PFSK-1 (cell line): ENCODE data around the gene MICAL1.

Experiments
- FOXP2 ChIP-seq: optimal IDR thresholded peaks from 2 replicates; pipeline ENCODE3; 2011; ENCODE audit warnings: borderline replicate concordance, control low read depth, inconsistent platforms; ENCODE audit not compliant: insufficient read depth; ENCODE audit errors: extremely low read length, extremely low read depth
- POLR2AphosphoS5 ChIP-seq: IDR thresholded peaks from 2 replicates; pipeline ENCODE4 v1.6.1; 2012; ENCODE audit warnings: low read depth, mild to moderate bottlenecking, control low read depth, low read length, moderate library complexity
- REST ChIP-seq, 2 experiments: IDR thresholded peaks; 2 replicates each; pipeline versions ENCODE4 v1.6.1 to v1.8.0; 2011 to 2012; ENCODE audit warnings: low read depth in 2 of 2, low read length in 2 of 2, control low read depth in 1 of 2, inconsistent platforms in 1 of 2, mild to moderate bottlenecking in 1 of 2, moderate library complexity in 1 of 2; ENCODE audit not compliant: insufficient read depth in 1 of 2
- SIN3A ChIP-seq: IDR thresholded peaks from 2 replicates; pipeline ENCODE4 v1.6.1; 2012; ENCODE audit warnings: mild to moderate bottlenecking, low read length, moderate library complexity, borderline replicate concordance; ENCODE audit not compliant: insufficient read depth
- TAF1 ChIP-seq: IDR thresholded peaks from 2 replicates; pipeline ENCODE4 v1.6.1; 2012; ENCODE audit warnings: low read length, control low read depth, borderline replicate concordance; ENCODE audit not compliant: insufficient read depth

Gene MICAL1

GRCh38 chr6:109477184-109477583, 21.6 kb upstream of the MICAL1 start:
- no peak for TF ChIP-seq REST (IDR thresholded peaks at IDR 0.05; ENCODE audit: insufficient read depth in 1 of 2, low read depth in 2 of 2, low read length in 2 of 2)
- TF ChIP-seq TAF1 = no peak
- TF ChIP-seq SIN3A = no peak
- TF ChIP-seq POLR2AphosphoS5 = no peak
- TF ChIP-seq FOXP2 = no peak

DNA sequence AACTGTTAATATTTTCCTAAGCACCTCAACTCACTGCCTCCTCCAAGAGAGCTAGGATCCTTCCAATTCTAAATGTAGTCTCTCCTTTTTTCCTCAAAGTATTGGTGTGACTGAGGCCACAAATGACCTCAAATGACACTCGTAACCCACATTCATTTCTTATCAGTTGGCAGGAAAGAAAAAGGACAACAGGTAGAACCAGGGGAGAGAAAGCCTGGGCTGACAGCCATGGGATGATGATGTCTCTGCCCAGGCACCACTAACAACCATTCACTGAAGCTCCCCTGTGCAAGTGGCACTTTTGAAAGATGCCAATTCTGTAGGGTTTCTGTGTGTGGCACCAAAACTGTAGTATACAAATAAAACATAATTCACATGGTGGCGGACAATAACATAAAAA, 20.1 kb upstream of the MICAL1 start:
- TF ChIP-seq TAF1 (no peak), FOXP2 (no peak), REST (IDR thresholded peaks at IDR 0.05; ENCODE audit: insufficient read depth in 1 of 2, low read depth in 2 of 2, low read length in 2 of 2) (no peak), POLR2AphosphoS5 (no peak), SIN3A (no peak)

DNA sequence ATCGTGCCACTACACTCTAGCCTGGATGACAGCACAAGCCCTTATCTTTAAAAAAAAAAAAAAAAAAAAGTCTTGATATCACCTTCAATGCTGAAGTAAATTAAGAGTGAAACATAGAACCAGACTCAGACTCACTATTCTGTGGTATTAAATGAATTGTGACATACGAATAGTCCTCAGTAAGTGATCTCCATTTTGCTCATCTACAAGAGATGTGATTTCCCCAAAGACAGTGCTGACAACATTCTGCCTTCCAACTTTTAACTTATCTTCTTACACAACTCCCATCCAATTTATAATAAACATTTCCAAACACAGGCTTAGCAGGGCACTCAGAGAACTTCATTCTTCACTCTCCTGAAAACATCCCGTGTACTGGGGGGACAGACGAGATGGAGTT, 19.4 kb upstream of the MICAL1 start:
- TF ChIP-seq FOXP2 (no peak), REST (IDR thresholded peaks at IDR 0.05; ENCODE audit: insufficient read depth in 1 of 2, low read depth in 2 of 2, low read length in 2 of 2) (no peak), SIN3A (no peak), TAF1 (no peak), POLR2AphosphoS5 (no peak)

DNA sequence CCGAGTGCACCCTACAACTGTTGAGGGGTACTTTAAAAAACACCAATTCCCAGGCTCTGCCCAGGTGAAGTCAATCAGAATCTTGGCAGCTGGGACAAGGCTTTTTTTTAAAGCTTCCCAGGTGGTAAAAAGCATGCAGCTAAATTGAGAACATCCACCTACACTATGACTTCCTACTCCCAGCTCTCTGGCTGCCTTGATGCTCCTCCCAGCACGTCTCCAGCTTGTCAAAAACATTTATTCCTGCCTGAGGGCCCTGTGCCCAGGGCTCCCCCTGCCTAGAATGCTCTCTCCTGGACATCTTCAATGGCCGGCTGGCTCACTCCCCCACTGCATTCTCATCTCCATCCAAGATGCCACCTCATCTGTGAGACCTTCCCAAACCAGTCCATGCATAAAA, 17.5 kb upstream of the MICAL1 start:
- TF ChIP-seq SIN3A = no peak
- TF ChIP-seq POLR2AphosphoS5 = no peak
- no peak for TF ChIP-seq FOXP2
- TF ChIP-seq REST (IDR thresholded peaks at IDR 0.05; ENCODE audit: insufficient read depth in 1 of 2, low read depth in 2 of 2, low read length in 2 of 2) = no peak
- TF ChIP-seq TAF1 = no peak

DNA sequence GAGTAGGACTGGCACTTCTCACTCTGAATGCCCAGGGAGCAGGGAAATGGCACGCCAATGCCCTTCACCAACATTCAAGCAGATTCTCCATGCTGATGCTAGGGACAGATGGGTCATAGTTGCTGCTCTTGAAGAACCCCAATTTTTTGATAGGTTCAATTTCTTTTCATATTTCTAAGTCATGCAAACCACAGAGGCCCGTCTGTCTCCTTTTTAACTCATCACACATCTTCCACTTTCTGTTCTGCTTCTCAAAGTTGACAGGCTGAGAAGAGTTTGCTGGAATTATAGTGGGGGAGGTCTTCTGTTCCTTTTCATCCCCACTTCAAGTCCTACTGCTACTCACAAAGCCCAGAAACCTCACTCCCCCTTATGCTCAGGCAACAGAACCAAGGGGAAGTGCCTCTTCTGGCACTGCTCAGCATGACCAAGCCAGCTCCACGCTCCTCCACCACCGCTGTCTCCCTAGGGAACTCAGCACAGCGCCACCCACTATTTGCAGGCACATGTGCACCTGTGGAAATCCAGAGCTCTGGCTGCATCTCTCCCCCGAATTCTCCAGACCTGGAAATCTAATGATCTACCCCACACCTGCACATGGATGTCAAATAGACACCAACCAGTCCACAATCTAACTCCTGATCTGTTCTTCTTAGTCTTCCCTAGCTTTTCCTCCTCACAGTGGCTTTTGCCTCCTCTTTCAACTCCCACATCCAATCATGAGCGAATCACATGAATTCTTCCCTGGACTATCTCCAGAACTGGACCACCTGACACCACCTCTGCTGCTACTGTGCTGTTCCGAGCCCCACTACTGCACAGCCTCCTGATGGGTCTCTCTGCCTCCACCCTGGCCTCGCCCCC, 16.8 kb upstream of the MICAL1 start:
- TF ChIP-seq REST (IDR thresholded peaks at IDR 0.05; ENCODE audit: insufficient read depth in 1 of 2, low read depth in 2 of 2, low read length in 2 of 2) (no peak), SIN3A (no peak), POLR2AphosphoS5 (no peak), TAF1 (no peak)
